Stimulated activated CD8-positive, alpha-beta memory T cell treated with anti-CD3 and anti-CD28 coated beads, Interleukin-4, amount 100 ng/mL, for 48 hours (primary cell): ENCODE measurements around the gene HSD3B2.

Experiments used
- DNase-seq: peaks from one replicate; pipeline ENCODE4 v3.0.0-alpha.2; 2020

The HSD3B2 gene

DNA sequence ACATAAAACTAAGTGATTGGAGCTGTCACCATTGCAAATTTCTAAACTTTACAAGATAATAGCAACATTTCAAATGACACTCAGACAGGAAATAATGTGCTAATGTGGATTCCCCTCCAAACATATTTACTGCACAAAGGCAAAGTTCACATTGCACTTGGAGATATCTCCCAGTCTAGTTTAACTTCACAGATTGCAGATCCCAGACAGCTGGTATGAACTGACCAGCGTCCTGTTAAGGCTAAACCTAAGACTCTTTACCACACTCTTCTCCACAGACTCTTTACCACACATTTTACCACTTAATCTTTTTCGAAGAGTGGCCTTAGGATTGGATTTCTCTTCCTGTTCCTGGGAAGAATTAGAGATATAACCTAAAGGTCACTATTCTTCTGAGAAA is 51.5 kb downstream of the HSD3B2 start:
- no peak for DNase-seq

DNA sequence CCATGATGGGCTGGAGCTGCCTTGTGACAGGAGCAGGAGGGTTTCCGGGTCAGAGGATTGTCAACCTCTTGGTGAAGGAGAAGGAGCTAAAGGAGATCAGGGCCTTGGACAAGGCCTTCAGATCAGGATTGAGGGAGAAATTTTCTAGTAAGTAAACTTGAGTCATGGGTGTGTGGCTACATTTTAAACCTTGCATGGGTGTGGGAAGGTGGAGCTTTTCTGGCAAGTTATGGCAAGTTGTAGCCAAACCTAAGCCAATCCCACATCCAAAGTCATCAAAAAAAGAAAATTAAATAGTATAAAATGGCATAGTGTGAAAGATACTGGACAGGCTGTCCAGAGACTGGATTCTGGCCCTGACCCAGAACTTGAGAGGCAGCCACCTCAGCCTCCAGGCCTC is 52.3 kb downstream of the HSD3B2 start:
- no peak for DNase-seq

DNA sequence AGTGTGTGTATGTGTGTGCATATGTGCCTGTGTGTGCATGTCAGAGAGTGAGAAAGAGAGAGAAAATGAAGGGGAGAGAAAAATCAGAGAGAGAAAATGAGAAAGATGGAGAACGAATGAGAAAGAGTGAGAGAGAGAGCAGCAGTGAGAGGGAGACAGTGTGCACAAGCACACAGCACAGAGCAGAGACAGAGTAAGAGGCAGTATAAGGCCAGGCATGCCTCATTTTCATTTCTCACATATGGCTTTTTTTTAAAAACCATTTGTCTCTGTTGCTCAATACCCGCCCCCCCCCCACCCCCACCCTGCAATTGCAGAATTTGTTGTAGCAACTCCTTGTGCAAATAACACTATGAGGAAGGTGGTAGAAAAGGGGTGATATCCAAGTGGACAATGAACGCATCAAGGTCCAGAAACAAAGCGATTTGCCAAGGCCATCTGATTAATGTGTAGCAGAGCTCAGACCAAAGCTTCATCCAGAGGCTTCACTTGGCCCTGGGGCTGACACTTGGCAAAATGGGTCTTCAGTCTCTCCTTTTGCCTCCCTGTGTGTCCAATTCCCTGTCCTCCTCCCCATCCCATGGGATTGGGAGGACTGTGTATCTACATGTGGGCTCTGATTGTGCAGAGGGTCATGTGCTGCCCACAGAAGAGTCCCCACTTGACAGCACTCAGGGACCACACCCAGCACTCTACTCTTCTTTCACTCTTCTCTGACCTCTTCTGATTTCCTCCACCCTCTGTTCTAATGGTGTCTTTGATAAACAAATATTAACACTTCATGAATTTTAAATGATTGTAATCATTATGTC is 53.1 kb downstream of the HSD3B2 start:
- no peak for DNase-seq

DNA sequence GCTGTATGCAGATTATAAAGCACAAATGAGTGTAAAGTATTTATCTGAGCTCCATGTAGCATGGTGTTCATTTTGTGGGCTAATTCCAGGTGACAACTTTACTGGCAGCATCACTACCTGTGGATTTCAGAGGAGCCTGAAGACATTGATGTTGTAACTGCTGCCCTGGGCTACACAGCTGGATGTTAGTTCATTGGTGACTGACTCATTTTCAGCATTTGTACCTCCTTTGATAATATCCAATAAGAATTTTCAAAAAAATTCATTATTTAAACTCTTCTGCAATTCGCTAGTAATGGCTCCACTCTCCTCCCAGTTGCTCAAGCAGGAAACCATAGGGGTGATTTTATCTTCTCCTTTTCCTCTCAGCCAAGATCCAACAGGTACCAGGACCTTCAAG is 54.8 kb downstream of the HSD3B2 start:
- no peak for DNase-seq

DNA sequence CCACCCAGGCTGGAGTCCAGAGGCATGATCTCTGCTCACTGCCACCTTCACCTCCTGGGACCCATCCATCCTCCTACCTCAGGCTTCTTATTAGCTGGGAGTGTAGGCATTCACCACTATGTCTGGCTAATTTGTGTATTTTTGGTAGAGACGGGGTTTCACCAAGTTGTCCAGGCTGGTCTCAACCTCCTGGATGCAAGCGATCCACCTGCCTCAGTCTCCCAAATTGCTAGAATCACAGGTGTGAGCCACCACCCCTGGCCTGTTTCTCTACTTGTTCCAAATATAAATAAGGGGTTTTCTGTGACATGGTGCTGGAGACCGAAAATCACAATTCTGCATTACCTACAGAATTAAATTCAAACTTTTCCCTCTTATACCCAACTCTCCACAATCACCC is 55.4 kb downstream of the HSD3B2 start:
- DNase-seq: no peak

DNA sequence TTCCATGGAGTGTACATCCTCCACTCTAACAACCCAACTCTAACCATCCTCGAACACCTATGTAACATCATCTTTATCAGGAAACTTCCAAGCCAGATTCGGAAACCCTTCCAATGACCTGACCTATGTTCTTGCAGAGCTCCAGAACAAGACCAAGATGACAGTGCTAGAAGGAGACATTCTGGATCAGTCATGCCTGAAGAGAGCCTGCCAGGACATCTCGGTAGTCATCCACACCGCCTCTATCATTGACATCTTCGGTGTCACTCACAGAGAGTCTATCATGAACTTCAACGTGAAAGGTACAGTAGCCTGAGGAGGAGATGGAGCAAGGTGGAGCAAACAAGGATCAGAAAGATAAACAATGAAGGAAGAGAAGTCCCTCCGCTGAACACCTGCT is 56.0 kb downstream of the HSD3B2 start:
- no peak for DNase-seq

DNA sequence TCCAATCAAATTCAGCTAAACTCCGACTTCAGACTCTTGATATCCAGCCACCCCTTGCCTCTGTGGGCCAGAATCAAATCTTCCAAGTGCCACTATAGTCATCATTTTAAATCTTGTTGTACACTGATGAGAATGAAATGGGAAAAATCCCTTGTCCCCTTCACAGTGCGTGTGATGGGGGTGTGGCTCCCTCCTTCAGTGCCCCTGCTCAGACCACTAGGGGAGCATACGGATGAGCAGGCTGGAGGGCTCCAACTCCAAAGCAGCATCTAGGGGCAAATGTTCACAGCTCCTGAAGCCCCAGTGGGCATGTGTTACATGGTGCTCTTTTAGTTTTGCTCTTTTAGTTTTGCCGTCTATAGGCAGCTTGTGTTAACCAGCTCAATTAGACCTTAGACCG is 56.6 kb downstream of the HSD3B2 start:
- no peak for DNase-seq

DNA sequence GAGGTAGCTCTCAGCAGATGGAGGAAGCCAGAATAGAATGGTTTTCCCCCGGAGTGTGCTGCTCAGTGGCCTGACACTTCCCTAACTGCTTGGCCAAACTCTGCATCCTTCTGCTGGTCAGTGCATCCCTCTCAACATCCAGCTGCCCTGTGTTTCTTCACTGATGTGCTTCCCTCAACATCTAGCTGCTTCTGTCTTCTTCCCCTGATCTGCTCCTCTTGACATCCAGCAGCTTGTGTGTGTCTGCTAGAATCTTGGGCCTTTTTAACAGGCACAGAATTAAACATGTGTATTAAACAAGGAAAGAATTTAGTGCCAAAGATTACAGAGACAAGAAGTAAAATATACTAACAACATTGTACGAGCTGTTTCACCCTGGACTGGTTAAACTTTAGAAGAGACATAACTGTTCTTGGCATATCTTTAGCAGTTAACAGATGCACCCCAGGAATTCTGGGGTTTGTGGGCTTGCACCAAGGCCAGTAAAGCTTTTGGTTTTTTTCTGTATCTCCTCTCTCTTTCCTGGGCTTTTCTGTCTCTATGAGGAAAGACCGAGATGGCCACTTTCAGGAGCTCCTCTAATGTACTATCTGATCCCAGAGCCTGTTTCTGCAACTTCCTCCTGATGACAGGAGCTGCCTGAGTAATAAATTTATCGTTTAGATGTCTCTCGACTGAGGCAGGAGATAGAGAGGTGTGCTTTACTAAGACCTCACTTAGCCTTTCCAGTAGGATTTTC is 57.3 kb downstream of the HSD3B2 start:
- DNase-seq: no peak
